WTC11 (cell line): ENCODE measurements around the gene EFCAB5. TPM values are rescaled to one million over a fixed set of nuclear protein-coding genes. Genes with fewer than 3 reads are reported as not detected.

Source experiments
- ATAC-seq: fragments of 200-7000 bp; cut with Tn5 transposase; 2 replicates; pipeline ENCODE4 v1.10.0; 2021; ENCODE audit warnings: mild to moderate bottlenecking, moderate library complexity
- CTCF ChIA-PET: fragments of 300-600 bp; sonication (Branson Sonifier 250); formaldehyde crosslinking; loops from one replicate; lab custom pipeline; 2021; ENCODE audit warnings: antibody characterized with exemption; lab: Charles Lee
- POLR2A ChIA-PET: fragments of 350-600 bp; sonication (Branson Sonifier 250); formaldehyde crosslinking; loops from one replicate; lab custom pipeline; 2021; ENCODE audit warnings: antibody characterized with exemption; lab: Charles Lee
- DNase-seq: peaks from one replicate; pipeline ENCODE4 v3.0.0; 2021; ENCODE audit warnings: low spot score
- H3K27ac Mint-ChIP-seq: 2 replicates; pipeline ENCODE4 v1.8.0; 2021; ENCODE audit warnings: mixed read lengths
- H3K27me3 Mint-ChIP-seq: 2 replicates; pipeline ENCODE4 v1.8.0; 2021; ENCODE audit warnings: low read depth, mild to moderate bottlenecking, moderate library complexity, mixed read lengths
- H3K36me3 Mint-ChIP-seq: 2 replicates; pipeline ENCODE4 v1.8.0; 2021; ENCODE audit warnings: mixed read lengths
- H3K4me1 Mint-ChIP-seq: 2 replicates; pipeline ENCODE4 v1.8.0; 2022; ENCODE audit warnings: mixed read lengths
- H3K4me3 Mint-ChIP-seq: 2 replicates; pipeline ENCODE4 v1.8.0; 2021; ENCODE audit warnings: mild to moderate bottlenecking, moderate library complexity, mixed read lengths
- H3K9me3 Mint-ChIP-seq: 2 replicates; pipeline ENCODE4 v1.8.0; 2021; ENCODE audit warnings: mixed read lengths
- ARID4B ChIP-seq: sonication (generic); formaldehyde crosslinking; IDR thresholded peaks from 2 replicates; pipeline ENCODE4 v1.8.0; 2023; ENCODE audit warnings: missing genetic modification reagents, mild to moderate bottlenecking, borderline replicate concordance
- ATF3 ChIP-seq: sonication (generic); formaldehyde crosslinking; conservative IDR thresholded peaks from 2 replicates; pipeline ENCODE4 v1.8.1; 2022; ENCODE audit warnings: mild to moderate bottlenecking, missing genetic modification reagents
- CDX4 ChIP-seq: fragments of 250-450 bp; sonication (Bioruptor Pico); IDR thresholded peaks from 2 replicates; pipeline ENCODE4 v1.9.0; 2021; ENCODE audit warnings: moderate library complexity, mild to moderate bottlenecking, inconsistent platforms, borderline replicate concordance
- ESRRA ChIP-seq: sonication (generic); formaldehyde crosslinking; IDR thresholded peaks from 2 replicates; pipeline ENCODE4 v1.8.1; 2022; ENCODE audit warnings: mild to moderate bottlenecking, missing genetic modification reagents, borderline replicate concordance
- FOXP4 ChIP-seq: sonication (generic); formaldehyde crosslinking; IDR thresholded peaks from 2 replicates; pipeline ENCODE4 v1.8.0; 2022; ENCODE audit warnings: mild to moderate bottlenecking, missing genetic modification reagents
- GABPB1 ChIP-seq: sonication (generic); formaldehyde crosslinking; IDR thresholded peaks from 2 replicates; pipeline ENCODE4 v1.8.1; 2023; ENCODE audit warnings: mild to moderate bottlenecking, missing genetic modification reagents
- HMGA2 ChIP-seq: fragments of 250-450 bp; sonication (Bioruptor Pico); IDR thresholded peaks from 2 replicates; pipeline ENCODE4 v1.4.0; 2021; ENCODE audit warnings: mild to moderate bottlenecking, moderate library complexity
- IRF1 ChIP-seq: sonication (generic); formaldehyde crosslinking; IDR thresholded peaks from 2 replicates; pipeline ENCODE4 v1.8.0; 2023; ENCODE audit warnings: missing genetic modification reagents
- JAZF1 ChIP-seq: fragments of 250-450 bp; sonication (Bioruptor Pico); IDR thresholded peaks from 2 replicates; pipeline ENCODE4 v1.9.0; 2021; ENCODE audit warnings: moderate library complexity, mild to moderate bottlenecking, inconsistent platforms
- KAT7 ChIP-seq: sonication (generic); formaldehyde crosslinking; IDR thresholded peaks from 2 replicates; pipeline ENCODE4 v1.8.1; 2023; ENCODE audit warnings: missing genetic modification reagents, mild to moderate bottlenecking, borderline replicate concordance
- NR1H2 ChIP-seq: sonication (generic); formaldehyde crosslinking; IDR thresholded peaks from 2 replicates; pipeline ENCODE4 v1.9.0; 2021; ENCODE audit warnings: mild to moderate bottlenecking, moderate library complexity, missing genetic modification reagents
- NR2C2 ChIP-seq: sonication (generic); formaldehyde crosslinking; IDR thresholded peaks from 2 replicates; pipeline ENCODE4 v1.8.0; 2022; ENCODE audit warnings: mild to moderate bottlenecking, missing genetic modification reagents
- PRRX2 ChIP-seq: fragments of 250-450 bp; sonication (Bioruptor Pico); IDR thresholded peaks from 2 replicates; pipeline ENCODE4 v1.8.0; 2021; ENCODE audit warnings: mild to moderate bottlenecking
- SMAD3 ChIP-seq: sonication (generic); formaldehyde crosslinking; IDR thresholded peaks from 2 replicates; pipeline ENCODE4 v1.8.0; 2022; ENCODE audit warnings: missing genetic modification reagents, mild to moderate bottlenecking, borderline replicate concordance
- SOX15 ChIP-seq: fragments of 250-450 bp; sonication (Bioruptor Pico); IDR thresholded peaks from 2 replicates; pipeline ENCODE4 v1.9.0; 2021; ENCODE audit warnings: mild to moderate bottlenecking
- SP1 ChIP-seq: sonication (generic); formaldehyde crosslinking; conservative IDR thresholded peaks from 2 replicates; pipeline ENCODE4 v1.8.1; 2022; ENCODE audit warnings: missing genetic modification reagents
- TEAD1 ChIP-seq: sonication (generic); formaldehyde crosslinking; IDR thresholded peaks from 2 replicates; pipeline ENCODE4 v1.8.0; 2022; ENCODE audit warnings: mild to moderate bottlenecking, missing genetic modification reagents
- ZBTB21 ChIP-seq: sonication (generic); formaldehyde crosslinking; IDR thresholded peaks from 2 replicates; pipeline ENCODE4 v1.8.1; 2023; ENCODE audit warnings: mild to moderate bottlenecking, missing genetic modification reagents, borderline replicate concordance
- ZNF219 ChIP-seq: sonication (generic); formaldehyde crosslinking; IDR thresholded peaks from 2 replicates; pipeline ENCODE4 v1.8.0; 2023; ENCODE audit warnings: missing genetic modification reagents, mild to moderate bottlenecking, borderline replicate concordance
- ZNF232 ChIP-seq: sonication (generic); formaldehyde crosslinking; IDR thresholded peaks from 2 replicates; pipeline ENCODE4 v1.8.0; 2022; ENCODE audit warnings: mild to moderate bottlenecking, missing genetic modification reagents
- ZNF396 ChIP-seq: fragments of 250-450 bp; sonication (Bioruptor Pico); IDR thresholded peaks from 2 replicates; pipeline ENCODE4 v1.8.0; 2021; ENCODE audit warnings: mild to moderate bottlenecking, moderate library complexity, borderline replicate concordance
- ZSCAN18 ChIP-seq: fragments of 250-450 bp; sonication (Bioruptor Pico); IDR thresholded peaks from 2 replicates; pipeline ENCODE4 v2.1.2; 2022; ENCODE audit warnings: mild to moderate bottlenecking, moderate library complexity
- total RNA-seq: library from RNA; stranded (reverse); gene quantifications from 3 replicates; pipeline ENCODE4 v1.2.3, GENCODE V29; 2021

The EFCAB5 gene
- total RNA-seq, 1 experiment from 2014 or later: 0.59 TPM

GRCh38 chr17:30116345-30116660 lies 174.9 kb downstream of the EFCAB5 start:
- DNase-seq: no peak
- no peaks in the 10 kb centered on the region for H3K9me3 Mint-ChIP-seq

GRCh38 chr17:30116661-30117551 lies 175.5 kb downstream of the EFCAB5 start, which contains the start of gene NSRP1:
TSS of gene NSRP1 (plus strand) at chr17:30116816. CDS start at chr17:30116844, 28 bp downstream.
- ATAC-seq (peak; percentile 98), DNase-seq (peak; percentile 94)
- ChIA-PET CTCF (interaction anchor here (1.3 to 2.3 kb wide), 3 partner anchors 9 to 24 kb away, joined by 7 to 9 read pairs (median 8); no protein-coding TSS in a partner anchor), POLR2A (no interaction called here)
- Mint-ChIP-seq H3K4me1 (peaks cover 12% of the 10 kb centered on the region), H3K4me3 (peak within 1 kb of the TSS; percentile 96), H3K27me3 (no peaks in the 10 kb centered on the region), H3K9me3 (no peaks in the 10 kb centered on the region), H3K36me3 (peaks cover 14% of the 10 kb centered on the region), H3K27ac (peak within 1 kb of the TSS; percentile 99)
- peak; percentile 9; the same call in 1 of the 2 replicates for TF ChIP-seq IRF1
- TF ChIP-seq GABPB1 (CRISPR knock-in tag): peak; percentile 65; the same call in 1 of the 2 replicates
- peak; percentile 73; the same call in 1 of the 2 replicates for TF ChIP-seq FOXP4 (CRISPR knock-in tag)
- TF ChIP-seq ZSCAN18: no peak
- TF ChIP-seq JAZF1 (CRISPR knock-in tag): no peak
- TF ChIP-seq SMAD3 (CRISPR knock-in tag): no peak
- TF ChIP-seq ZNF396 (CRISPR knock-in tag): no peak
- TF ChIP-seq CDX4: no peak
- no peak for TF ChIP-seq PRRX2 (CRISPR knock-in tag)
- no peak for TF ChIP-seq KAT7
- TF ChIP-seq ZNF219 (CRISPR knock-in tag): no peak
- no peak for TF ChIP-seq HMGA2 (CRISPR knock-in tag)
- TF ChIP-seq NR2C2: no peak
- TF ChIP-seq ARID4B: no peak
- no peak for TF ChIP-seq TEAD1 (CRISPR knock-in tag)
- no peak for TF ChIP-seq NR1H2
- no peak for TF ChIP-seq SOX15 (CRISPR knock-in tag)
- TF ChIP-seq ATF3 (CRISPR knock-in tag): no peak

More at GRCh38 chr17:30116345-30116660, 174.9 kb downstream of the EFCAB5 start:
- ChIA-PET POLR2A (no interaction called here), CTCF (no interaction called here)
- H3K4me3 Mint-ChIP-seq: peak overlapping the region; percentile 96
- TF ChIP-seq SP1 (CRISPR knock-in tag) (0 out of 2 replicates have a peak, but pooled peaks have one; percentile 11), ZBTB21 (CRISPR knock-in tag) (no peak), ZNF219 (CRISPR knock-in tag) (no peak), ZSCAN18 (no peak), ZNF232 (CRISPR knock-in tag) (no peak), ESRRA (CRISPR knock-in tag) (no peak)
- H3K27me3 Mint-ChIP-seq: no peaks in the 10 kb centered on the region
- H3K4me1 Mint-ChIP-seq: peaks cover 12% of the 10 kb centered on the region
- no peak for ATAC-seq
- peaks cover 12% of the 10 kb centered on the region for H3K36me3 Mint-ChIP-seq
- H3K27ac Mint-ChIP-seq: peak overlapping the region; percentile 99
